SKM-1 (cell line): Measurements from ENCODE around the gene KIR2DL4.
"Not testable (repeated sequence)": the region's sequence is repeated elsewhere in the genome, so short reads cannot be mapped to it uniquely, and the experiment has no call there.

Source experiments
- DNase-seq: peaks from one replicate; lab custom pipeline; 2025; ENCODE audit not compliant: unreplicated experiment; lab: John Stamatoyannopoulos, UW

KIR2DL4 gene

DNA sequence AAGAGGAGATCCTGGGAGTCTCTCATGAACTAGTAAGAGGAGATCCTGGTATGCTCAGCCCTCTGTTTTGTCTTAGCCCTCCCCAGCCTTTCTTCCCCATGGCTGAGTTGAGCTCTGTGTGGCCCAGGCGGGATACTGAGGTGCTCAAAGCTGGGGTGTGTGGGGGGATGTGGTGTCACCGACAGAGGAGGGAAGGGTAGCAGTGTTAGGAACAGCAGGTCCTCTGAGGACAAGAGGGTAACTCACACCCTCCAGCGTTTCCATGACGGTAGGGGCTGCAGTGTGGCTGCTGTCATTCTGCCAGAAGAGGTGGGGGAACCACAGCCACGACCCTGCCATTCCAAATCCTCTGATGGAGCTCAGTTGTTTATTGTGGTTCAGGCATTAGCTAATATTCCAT is 691 bp downstream of the KIR2DL4 start:
- DNase-seq = no peak

DNA sequence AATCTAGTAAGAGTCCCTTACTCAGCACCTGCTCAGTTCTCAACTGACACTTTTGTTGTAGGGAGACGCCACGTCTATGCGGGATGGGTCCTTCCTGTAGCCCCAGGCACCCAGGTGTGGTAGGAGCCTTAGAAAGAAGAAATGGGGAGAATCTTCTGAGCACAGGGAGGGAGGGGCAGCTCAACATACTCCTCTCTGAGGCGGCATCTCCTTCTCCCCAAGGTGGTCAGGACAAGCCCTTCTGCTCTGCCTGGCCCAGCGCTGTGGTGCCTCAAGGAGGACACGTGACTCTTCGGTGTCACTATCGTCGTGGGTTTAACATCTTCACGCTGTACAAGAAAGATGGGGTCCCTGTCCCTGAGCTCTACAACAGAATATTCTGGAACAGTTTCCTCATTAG is 1.2 kb downstream of the KIR2DL4 start:
- DNase-seq = no peak

DNA sequence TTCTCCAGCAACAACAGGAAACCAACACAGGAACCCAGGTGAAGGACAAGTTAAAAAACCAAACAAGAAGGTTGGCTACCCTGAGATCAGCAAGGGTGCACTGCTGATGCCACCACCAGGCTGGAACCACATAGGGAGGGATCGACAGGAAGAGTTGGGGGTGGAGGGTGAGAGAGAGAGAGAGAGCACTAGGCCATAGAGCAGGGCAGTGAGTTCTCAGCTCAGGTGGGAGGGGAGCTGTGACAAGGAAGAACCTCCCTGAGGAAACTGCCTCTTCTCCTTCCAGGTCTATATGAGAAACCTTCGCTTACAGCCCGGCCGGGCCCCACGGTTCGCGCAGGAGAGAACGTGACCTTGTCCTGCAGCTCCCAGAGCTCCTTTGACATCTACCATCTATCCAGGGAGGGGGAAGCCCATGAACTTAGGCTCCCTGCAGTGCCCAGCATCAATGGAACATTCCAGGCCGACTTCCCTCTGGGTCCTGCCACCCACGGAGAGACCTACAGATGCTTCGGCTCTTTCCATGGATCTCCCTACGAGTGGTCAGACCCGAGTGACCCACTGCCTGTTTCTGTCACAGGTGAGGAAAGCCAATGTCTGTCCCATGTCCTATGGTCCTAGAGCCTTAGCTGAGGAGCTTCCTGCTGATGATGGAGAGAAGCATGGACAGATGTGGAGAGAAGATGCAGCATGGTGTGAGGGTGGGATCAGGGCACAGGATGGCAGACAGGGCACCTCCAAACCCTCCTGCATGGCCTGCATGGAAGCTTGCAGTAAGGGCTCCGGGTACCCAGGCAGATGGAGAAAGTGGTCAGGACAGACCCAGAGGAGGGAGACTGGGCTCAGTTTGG is 2.5 kb downstream of the KIR2DL4 start:
- DNase-seq = no peak

DNA sequence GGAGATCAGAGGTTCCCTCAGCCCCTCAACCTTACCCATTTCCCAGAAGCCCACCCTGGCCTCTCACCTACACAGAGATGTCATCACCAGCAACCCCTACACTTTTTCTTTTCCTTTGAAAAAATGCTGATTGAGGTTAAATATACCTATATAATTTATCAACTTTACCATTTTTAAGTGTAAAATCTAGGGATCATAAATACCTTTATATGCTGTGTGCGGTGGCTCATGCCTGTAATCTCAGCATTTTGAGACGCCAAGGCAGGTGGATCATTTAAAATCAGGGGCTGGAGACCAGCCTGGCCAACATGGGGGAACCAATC is 3.1 kb downstream of the KIR2DL4 start:
- no peak for DNase-seq

DNA sequence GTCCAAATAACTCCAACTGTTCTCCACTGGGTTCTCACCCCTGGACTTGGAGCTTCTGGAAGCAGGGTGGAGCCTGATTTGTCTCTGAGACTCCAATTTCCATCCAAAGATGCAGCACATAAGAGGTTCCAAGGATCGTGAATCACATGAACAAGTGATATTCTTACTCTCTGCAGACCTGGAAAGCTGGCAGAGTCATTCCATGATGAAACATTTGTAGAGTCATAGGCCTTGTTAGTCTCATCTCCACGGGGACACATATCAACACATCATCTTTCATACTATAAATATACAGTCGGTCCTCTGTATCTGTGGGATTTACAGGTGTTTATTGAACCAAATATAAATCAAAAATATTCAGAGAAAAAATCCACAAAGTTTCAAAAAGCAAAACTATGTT is 11.2 kb downstream of the KIR2DL4 start:
- not testable (repeated sequence) for DNase-seq

DNA sequence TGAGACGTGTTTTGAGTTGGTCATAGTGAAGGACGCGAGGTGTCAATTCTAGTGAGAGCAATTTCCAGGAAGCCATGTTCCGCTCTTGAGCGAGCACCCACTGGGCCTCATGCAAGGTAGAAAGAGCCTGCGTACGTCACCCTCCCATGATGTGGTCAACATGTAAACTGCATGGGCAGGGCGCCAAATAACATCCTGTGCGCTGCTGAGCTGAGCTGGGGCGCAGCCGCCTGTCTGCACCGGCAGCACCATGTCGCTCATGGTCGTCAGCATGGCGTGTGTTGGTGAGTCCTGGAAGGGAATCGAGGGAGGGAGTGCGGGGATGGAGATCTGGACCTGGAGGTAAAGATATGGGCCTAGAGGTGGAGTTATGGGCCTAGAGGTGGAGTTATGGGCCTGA is 12.8 kb downstream of the KIR2DL4 start, which contains the start of gene KIR3DL1:
KIR3DL1 (plus strand) TSS at position 218 of the 400 bp plus-strand sequence.
- DNase-seq = not testable (repeated sequence)

DNA sequence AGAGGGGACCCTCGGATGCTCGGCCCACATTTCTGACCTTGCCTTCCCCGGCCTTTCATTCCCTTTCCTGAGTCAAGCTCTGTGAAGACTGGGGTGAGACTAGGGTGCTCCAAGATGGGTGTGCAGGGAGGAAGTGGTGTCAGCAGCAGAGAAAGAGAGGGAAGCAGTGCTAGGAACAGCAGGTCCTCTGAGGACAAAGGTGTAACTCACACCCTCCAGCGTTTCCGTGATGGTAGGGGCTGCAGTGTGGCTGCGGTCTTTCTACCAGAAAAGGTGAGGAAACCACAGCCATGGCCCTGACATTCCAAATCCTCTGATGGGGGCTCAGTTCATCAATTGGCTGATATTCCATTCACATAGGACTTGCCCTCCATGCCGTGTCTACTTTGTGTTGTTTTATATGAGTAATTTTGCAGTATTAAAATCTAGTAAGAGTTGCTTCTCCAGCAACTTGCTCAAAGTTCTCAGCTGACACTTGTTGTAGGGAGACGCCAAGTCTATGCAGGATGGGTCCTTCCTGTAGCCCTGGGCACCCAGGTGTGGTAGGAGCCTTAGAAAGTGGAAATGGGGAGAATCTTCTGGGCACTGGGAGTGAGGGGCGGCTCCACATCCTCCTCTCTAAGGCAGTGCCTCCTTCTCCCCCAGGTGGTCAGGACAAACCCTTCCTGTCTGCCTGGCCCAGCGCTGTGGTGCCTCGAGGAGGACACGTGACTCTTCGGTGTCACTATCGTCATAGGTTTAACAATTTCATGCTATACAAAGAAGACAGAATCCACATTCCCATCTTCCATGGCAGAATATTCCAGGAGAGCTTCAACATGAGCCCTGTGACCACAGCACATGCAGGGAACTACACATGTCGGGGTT is 14.5 kb downstream of the KIR2DL4 start:
- DNase-seq = no peak

DNA sequence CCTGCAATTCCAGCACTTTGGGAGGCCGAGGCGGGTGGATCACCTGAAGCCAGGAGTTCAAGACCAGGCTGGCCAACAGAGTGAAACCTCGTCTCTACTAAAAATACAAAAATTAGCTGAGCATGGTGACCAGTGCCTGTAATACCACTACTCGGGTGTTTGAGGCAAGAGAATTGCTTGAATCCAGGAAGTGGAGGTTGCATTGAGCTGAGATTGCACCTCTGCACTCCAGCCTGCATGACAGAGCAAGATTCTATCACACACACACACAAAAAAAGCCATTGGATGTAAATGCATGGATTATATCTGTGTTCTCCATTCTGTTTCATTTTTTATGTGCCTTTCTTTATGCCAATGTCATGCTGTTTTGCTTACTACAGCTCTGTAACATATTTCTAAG is 21.0 kb downstream of the KIR2DL4 start:
- not testable (repeated sequence) for DNase-seq

DNA sequence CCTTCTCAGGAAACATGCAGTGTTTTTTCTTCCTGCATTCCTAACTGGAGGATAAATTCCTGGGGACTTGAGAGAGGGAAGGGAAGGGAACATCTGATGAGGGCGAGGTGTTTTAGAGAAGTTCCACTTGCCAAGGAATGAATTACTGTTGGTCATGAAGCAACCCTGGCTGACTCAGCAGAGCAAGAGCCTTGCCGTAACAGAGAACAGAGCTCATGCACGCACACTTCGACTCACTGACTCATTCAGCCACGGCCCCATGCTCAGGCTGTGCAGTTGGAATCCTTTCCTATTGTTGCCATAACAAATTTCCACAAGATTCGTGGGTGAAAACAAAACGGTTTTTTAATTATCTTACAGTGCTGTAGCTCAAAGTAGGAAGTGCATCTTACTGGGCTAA is 21.9 kb downstream of the KIR2DL4 start:
- not testable (repeated sequence) for DNase-seq

DNA sequence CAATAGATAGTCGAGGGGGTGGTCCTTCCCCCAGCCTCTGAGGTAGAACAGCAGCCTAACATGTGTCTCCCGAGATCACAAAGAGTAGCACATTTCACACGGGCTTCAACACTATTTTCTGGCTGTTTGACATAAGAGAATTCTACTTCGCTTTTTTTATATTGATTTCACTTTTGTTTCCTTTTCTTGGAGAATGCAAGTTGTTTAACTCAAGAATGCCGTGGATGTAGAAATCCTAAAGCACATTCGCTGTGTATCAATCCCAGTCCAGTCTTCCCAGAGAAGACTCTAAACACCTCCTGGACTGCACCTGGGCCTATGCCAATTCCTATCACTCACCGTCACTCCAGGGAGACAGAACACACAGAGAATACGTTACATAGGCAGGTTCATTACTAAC is 24.7 kb downstream of the KIR2DL4 start:
- not testable (repeated sequence) for DNase-seq

DNA sequence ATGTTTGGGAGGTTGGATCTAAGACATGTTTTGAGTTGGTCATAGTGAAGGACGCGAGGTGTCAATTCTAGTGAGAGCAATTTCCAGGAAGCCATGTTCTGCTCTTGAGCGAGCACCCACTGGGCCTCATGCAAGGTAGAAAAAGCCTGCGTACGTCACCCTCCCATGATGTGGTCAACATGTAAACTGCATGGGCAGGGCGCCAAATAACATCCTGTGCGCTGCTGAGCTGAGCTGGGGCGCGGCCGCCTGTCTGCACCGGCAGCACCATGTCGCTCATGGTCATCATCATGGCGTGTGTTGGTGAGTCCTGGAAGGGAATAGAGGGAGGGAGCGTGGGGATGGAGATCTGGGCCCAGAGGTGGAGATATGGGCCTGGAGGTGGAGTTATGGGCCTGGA is 29.1 kb downstream of the KIR2DL4 start, which contains the start of gene KIR2DS4:
KIR2DS4 (plus strand) TSS at position 181 of the 400 bp plus-strand sequence.
- not testable (repeated sequence) for DNase-seq

DNA sequence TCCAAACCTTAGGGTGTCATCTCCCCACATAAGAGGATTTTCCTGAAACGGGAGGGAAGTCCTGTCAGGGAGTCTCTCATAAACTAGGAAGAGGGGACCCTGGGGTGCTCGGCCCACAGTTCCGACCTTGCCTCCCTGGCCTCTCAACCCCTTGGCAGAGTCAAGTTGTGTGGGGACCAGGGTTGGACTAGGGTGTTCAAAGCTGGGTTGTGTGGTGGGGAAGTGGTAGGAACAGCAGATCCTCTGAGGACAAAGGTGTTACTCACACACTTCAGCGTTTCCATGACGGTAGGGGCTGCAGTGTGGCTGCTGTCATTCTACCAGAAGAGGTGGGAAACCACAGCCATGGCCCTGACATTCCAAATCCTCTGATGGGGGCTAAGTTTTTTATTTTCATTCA is 31.7 kb downstream of the KIR2DL4 start:
- DNase-seq = not testable (repeated sequence)

DNA sequence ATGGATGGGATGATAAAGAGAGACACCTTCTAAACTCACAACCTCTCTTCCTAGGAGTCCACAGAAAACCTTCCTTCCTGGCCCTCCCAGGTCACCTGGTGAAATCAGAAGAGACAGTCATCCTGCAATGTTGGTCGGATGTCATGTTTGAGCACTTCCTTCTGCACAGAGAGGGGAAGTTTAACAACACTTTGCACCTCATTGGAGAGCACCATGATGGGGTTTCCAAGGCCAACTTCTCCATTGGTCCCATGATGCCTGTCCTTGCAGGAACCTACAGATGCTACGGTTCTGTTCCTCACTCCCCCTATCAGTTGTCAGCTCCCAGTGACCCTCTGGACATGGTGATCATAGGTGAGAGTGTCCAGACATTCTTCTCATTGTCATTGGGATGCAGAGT is 34.1 kb downstream of the KIR2DL4 start:
- DNase-seq = not testable (repeated sequence)

DNA sequence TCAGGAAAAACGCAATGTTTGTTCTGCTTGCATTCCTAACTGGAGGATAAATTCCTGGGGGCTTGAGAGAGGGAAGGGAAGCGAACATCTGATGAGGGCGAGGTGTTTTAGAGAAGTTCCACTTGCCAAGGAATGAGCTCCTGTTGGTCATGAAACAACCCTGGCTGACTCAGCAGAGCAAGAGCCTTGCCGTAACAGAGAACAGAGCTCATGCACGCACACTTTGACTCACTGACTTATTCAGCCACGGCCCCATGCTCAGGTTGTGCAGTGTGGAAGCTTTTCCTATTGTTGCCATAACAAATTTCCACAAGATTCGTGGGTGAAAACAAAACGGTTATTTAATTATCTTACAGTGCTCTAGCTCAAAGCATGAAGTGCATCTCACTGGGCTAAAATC is 39.8 kb downstream of the KIR2DL4 start:
- not testable (repeated sequence) for DNase-seq

DNA sequence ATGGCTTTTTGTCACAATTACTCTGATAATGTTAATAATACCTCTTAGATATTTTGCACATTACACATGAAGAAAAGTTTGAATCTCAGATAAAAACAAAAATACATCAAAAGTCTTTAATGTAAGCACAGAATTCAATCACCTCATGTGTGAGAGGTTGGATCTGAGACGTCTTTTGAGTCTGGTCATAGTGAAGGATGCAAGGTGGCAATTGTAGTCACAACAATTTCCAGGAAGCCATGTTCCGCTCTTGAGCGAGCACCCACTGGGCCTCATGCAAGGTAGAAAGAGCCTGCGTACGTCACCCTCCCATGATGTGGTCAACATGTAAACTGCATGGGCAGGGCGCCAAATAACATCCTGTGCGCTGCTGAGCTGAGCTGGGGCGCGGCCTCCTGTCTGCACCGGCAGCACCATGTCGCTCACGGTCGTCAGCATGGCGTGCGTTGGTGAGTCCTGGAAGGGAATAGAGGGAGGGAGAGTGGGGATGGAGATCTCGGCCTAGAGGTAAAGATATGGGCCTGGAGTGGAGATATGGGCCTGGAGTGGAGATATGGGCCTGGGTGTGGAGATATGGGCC is 46.7 kb downstream of the KIR2DL4 start, which contains the start of gene KIR3DL2:
KIR3DL2 (plus strand) TSS at position 383 of the 580 bp plus-strand sequence; CDS start at position 416, 33 bp downstream.
- DNase-seq = not testable (repeated sequence)

DNA sequence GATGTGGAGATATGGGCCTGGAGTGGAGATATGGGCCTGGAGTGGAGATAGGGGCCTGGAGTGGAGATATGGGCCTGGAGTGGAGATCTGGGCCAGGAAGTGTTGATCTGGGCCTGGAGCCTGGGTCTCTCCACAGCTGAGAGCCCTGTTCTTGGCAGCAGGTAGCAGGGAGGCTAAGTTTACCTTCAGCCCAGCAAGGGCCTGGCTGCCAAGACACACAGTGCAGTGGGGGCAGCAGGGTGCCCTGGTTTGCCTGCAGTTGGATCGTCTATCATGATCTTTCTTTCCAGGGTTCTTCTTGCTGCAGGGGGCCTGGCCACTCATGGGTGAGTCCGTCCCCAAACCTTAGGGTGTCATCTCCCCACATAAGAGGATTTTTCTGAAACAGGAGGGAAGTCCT is 47.5 kb downstream of the KIR2DL4 start:
- DNase-seq = no peak

DNA sequence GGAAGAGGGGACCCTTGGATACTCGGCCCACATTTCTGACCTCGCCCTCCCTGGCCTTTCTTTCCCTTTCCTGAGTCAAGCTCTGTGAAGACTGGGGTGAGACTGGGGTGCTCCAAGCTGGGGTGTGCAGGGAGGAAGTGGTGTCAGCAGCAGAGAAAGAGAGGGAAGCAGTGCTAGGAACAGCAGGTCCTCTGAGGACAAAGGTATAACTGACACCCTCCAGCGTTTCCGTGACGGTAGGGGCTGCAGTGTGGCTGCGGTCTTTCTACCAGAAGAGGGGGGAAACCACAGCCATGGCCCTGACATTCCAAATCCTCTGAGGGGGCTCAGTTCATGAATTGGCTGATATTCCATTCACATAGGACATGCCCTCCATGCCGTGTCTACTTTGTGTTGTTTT is 47.9 kb downstream of the KIR2DL4 start:
- DNase-seq = no peak

DNA sequence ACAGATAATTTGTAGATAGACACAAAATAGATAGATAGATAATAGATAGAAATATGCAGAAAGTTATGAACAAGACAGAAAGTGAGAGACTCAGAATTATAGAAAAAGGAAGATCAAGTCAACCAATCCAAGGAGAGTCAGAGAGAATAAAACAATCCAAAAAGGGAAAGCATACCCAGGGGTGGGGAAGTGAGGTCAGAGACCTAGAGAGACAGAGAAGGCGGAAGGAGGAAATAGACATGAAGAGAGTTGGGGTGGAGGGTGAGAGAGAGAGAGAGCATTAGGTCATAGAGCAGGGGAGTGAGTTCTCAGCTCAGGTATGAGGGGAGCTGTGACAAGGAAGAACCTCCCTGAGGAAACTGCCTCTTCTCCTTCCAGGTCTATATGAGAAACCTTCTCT is 51.8 kb downstream of the KIR2DL4 start:
- not testable (repeated sequence) for DNase-seq

DNA sequence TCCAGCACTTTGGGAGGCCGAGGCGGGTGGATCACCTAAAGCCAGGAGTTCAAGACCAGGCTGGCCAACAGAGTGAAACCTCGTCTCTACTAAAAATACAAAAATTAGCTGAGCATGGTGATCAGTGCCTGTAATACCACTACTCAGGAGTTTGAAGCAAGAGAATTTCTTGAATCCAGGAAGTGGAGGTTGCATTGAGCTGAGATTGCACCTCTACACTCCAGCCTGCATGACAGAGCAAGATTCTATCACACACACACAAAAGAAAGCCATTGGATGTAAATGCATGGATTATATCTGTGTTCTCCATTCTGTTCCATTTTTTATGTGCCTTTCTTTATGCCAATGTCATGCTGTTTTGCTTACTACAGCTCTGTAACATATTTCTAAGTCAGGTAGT is 55.1 kb downstream of the KIR2DL4 start:
- not testable (repeated sequence) for DNase-seq

DNA sequence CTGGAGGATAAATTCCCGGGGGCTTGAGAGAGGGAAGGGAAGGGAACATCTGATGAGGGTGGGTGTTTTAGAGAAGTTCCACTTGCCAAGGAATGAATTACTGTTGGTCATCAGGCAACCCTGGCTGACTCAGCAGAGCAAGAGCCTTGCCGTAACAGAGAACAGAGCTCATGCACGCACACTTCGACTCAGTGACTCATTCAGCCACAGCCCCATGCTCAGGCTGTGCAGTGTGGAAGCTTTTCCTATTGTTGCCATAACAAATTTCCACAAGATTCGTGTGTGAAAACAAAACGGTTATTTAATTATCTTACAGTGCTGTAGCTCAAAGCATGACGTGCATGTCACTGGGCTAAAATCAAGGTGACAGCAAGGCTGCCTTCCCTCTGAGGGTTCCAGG is 56.0 kb downstream of the KIR2DL4 start:
- DNase-seq = not testable (repeated sequence)

DNA sequence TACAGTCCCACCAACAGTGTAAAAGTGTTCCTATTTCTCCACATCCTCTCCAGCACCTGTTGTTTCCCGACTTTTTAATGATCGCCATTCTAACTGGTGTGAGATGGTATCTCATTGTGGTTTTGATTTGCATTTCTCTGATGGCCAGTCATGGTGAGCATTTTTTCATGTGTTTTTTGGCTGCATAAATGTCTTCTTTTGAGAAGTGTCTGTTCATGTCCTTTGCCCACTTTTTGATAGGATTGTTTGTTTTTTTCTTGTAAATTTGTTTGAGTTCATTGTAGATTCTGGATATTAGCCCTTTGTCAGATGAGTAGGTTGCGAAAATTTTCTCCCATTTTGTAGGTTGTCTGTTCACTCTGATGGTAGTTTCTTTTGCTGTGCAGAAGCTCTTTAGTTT is 60.0 kb downstream of the KIR2DL4 start:
- DNase-seq = not testable (repeated sequence)
